GM10248 (cell line): ENCODE data around the gene PDZRN3.

Experiments
- CTCF ChIA-PET: fragments of 300-600 bp; sonication (Branson Sonifier 250); formaldehyde crosslinking; extraction: SDS; loops from one replicate; lab custom pipeline; 2021; ENCODE audit warnings: antibody characterized with exemption; lab: Yijun Ruan, JAX
- POLR2A ChIA-PET: fragments of 350-650 bp; sonication (Branson Sonifier 250); formaldehyde crosslinking; extraction: SDS; loops from one replicate; lab custom pipeline; 2020; ENCODE audit warnings: antibody characterized with exemption; lab: Yijun Ruan, JAX
- DNase-seq: peaks from one replicate; pipeline ENCODE4 v3.0.0; 2012; ENCODE audit errors: extremely low spot score
- CTCF ChIP-seq: IDR thresholded peaks from 2 replicates; pipeline ENCODE4 v1.5.1; 2012; ENCODE audit warnings: mild to moderate bottlenecking, low read depth; ENCODE audit errors: extremely low read depth, missing control alignments, control extremely low read depth

The PDZRN3 gene

DNA sequence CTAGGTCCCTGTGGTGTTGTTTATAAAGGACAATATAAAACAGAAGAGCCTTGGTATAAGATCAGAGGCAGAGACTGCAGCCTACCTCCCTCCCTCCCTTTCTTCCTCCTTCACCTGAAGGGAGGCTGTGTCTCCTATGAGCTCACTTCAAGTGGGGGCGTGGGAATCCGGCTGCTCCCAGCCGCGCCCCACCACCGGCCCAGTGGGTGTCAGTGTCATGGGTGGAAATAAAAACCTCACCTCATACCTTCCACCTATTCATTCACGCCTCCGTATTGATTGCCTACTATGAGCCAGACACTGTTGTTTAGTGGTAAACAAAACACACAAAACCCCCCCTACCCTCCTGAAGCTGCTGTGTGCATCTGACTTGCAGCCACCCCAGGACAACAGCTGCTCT, 181.9 kb downstream of the PDZRN3 start:
- TF ChIP-seq CTCF: no peak
- no peak for DNase-seq
- POLR2A ChIA-PET: no interaction called here
- CTCF ChIA-PET: interaction anchor here (1.9 to 2.9 kb wide), 3 partner anchors 10 to 342 kb away, joined by 7 to 22 read pairs (median 7); no protein-coding TSS in a partner anchor

- CTCF ChIA-PET: interaction anchor here (1.0 to 2.9 kb wide), 3 partner anchors 10 to 343 kb away, joined by 3 to 22 read pairs (median 7); no protein-coding TSS in a partner anchor
- POLR2A ChIA-PET: no interaction called here
- no peak for DNase-seq
- no peak for TF ChIP-seq CTCF
These were observed 182.6 kb downstream of the PDZRN3 start for GRCh38 chr3:73442152-73442551.

DNA sequence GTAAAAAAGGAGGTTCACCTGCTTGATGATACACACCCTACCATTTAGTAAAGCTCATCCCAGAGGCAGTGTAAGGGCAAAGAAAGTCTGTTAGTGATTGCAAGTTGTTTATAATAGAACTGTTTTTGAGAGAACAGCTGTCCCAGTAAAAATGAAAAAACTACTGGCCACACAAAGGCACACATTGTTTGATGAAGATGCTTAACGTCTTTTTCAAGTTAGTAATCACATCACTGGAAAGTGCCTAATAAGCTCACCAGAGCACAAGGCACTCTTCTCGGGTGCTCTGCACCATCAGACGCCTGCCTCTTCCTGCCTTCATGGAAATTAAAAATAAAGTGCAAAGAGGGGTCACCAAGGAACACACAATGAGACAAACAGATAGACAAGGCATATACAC, 186.9 kb downstream of the PDZRN3 start:
- TF ChIP-seq CTCF: no peak
- no peak for DNase-seq
- ChIA-PET POLR2A (no interaction called here), CTCF (interaction anchor here (0.6 to 2.0 kb wide), 6 partner anchors 8 to 64 kb away, joined by 3 to 5 read pairs (median 4); no protein-coding TSS in a partner anchor)

GRCh38 chr3:73435055-73435454, 189.7 kb downstream of the PDZRN3 start:
- ChIA-PET CTCF (interaction anchor here (1.6 kb wide), 1 partner anchor 12 kb away, joined by 6 read pairs; no protein-coding TSS in a partner anchor), POLR2A (no interaction called here)
- no peak for DNase-seq
- TF ChIP-seq CTCF: no peak

GRCh38 chr3:73433687-73434086, 191.1 kb downstream of the PDZRN3 start:
- ChIA-PET POLR2A (no interaction called here), CTCF (interaction anchor here (0.7 to 3.8 kb wide), 8 partner anchors 10 to 333 kb away, joined by 3 to 22 read pairs (median 4); no protein-coding TSS in a partner anchor)
- no peak for DNase-seq
- TF ChIP-seq CTCF: no peak

DNA sequence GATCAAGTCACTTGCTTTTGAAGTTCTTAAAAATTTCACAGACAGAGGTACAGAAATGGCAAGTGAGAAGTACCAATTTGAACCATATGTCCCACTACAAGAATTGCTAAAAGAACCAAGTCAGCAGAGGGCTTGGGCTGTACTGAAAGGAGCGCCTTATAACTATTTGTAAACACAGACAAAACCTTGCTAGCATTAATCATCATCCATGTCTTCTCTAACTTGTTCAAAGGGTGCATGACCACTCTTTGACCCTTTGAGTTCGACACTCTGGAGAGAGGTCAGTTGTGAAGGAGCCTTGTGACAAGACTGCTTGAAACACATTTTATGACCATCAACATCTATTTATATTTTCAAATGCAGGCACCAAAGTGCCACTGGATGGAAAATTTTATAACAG, 191.7 kb downstream of the PDZRN3 start:
- TF ChIP-seq CTCF: no peak
- ChIA-PET CTCF (interaction anchor here (1.6 to 3.8 kb wide), 4 partner anchors 10 to 35 kb away, joined by 3 to 22 read pairs (median 9); no protein-coding TSS in a partner anchor), POLR2A (no interaction called here)
- DNase-seq: no peak
